HepG2 (cell line): Measurements from ENCODE around the gene ITPR1. TPM values are rescaled to one million over a fixed set of nuclear protein-coding genes. Genes with fewer than 3 reads are reported as not detected.

Experiments
- ATAC-seq: fragments of 200-7000 bp; cut with Tn5 transposase; 3 replicates; pipeline ENCODE4 v1.9.1; 2020; ENCODE audit warnings: mild to moderate bottlenecking, moderate library complexity
- BruUV-seq: library from RNA; stranded (reverse); fragments of 400-500 nt; replicated peaks from 2 replicates; lab custom pipeline; 2021; lab: Mats Ljungman, UMichigan
- CTCF ChIA-PET: fragments of 300-600 bp; formaldehyde crosslinking; extraction: SDS; loops from one replicate; lab custom pipeline; 2021; ENCODE audit warnings: low total read pairs, inconsistent platforms, low intra/inter-chr PET ratio; lab: Yijun Ruan, JAX
- POLR2A ChIA-PET: fragments of 350-600 bp; sonication (Branson Sonifier 250); formaldehyde crosslinking; loops from one replicate; lab custom pipeline; 2020; ENCODE audit warnings: antibody characterized with exemption, inconsistent platforms; lab: Yijun Ruan, JAX
- DNase-seq: peaks from one replicate; pipeline ENCODE4 v3.0.0-alpha.2; 2015; ENCODE audit warnings: low spot score
- FAIRE-seq: peaks from 3 replicates; lab custom pipeline; 2011; peaks lifted over from hg19 to GRCh38; lab: Jason Lieb, UNC
- H2AFZ ChIP-seq: one replicate; pipeline ENCODE4 v1.6.1; 2011; ENCODE audit warnings: low read length, inconsistent platforms
- H3K27ac ChIP-seq: fragments of 300-600 bp; 3 replicates; pipeline ENCODE4 v1.8.0; 2011; ENCODE audit warnings: mixed run types, mild to moderate bottlenecking, mixed read lengths, low read length, inconsistent platforms; ENCODE audit not compliant: insufficient read depth; ENCODE audit errors: extremely low read length
- H3K27me3 ChIP-seq, 2 experiments: fragments of 200-600 bp in 1 of 2; 2 replicates in 1 of 2; 3 replicates in 1 of 2; pipeline versions ENCODE4 v1.6.0 to v1.8.0; 2011; ENCODE audit warnings: low read length in 2 of 2, mild to moderate bottlenecking in 2 of 2, moderate library complexity in 2 of 2, inconsistent platforms in 1 of 2; ENCODE audit not compliant: insufficient read depth in 2 of 2, control insufficient read depth in 1 of 2
- H3K36me3 ChIP-seq, 2 experiments: fragments of 200-600 bp in 1 of 2; replicated peaks in 1 of 2; 2 replicates in 1 of 2; 3 replicates in 1 of 2; pipeline versions ENCODE4 v1.5.1 to v1.8.0; 2011; ENCODE audit warnings: low read length in 2 of 2, inconsistent platforms in 1 of 2; ENCODE audit not compliant: insufficient read depth in 2 of 2, control insufficient read depth in 1 of 2
- H3K4me1 ChIP-seq: 2 replicates; pipeline ENCODE4 v1.5.1; 2012; ENCODE audit warnings: low read length, inconsistent platforms; ENCODE audit not compliant: insufficient read depth
- H3K4me2 ChIP-seq: 2 replicates; pipeline ENCODE4 v1.6.0; 2011; ENCODE audit warnings: low read depth, low read length, inconsistent platforms
- H3K4me3 ChIP-seq, 3 experiments: fragments of 200-600 bp in 1 of 3; sonication (generic), shearing (Covaris generic) in 1 of 3; replicated peaks in 1 of 3; 2 replicates each; pipeline ENCODE4 v1.5.1; 2011 to 2016; ENCODE audit warnings: low read length in 3 of 3, inconsistent platforms in 2 of 3, low read depth in 2 of 3, mild to moderate bottlenecking in 2 of 3, control low read depth in 1 of 3, mixed read lengths in 1 of 3; ENCODE audit not compliant: insufficient read depth in 1 of 3
- H3K79me2 ChIP-seq: one replicate; pipeline ENCODE4 v1.6.1; 2011; ENCODE audit warnings: low read length, inconsistent platforms; ENCODE audit not compliant: insufficient read depth
- H3K9ac ChIP-seq: 2 replicates; pipeline ENCODE4 v1.6.0; 2011; ENCODE audit warnings: mild to moderate bottlenecking, low read depth, low read length, inconsistent platforms; ENCODE audit not compliant: insufficient read depth
- H3K9me3 ChIP-seq: 2 replicates; pipeline ENCODE4 v1.5.1; 2012; ENCODE audit warnings: mild to moderate bottlenecking, low read length
- H4K20me1 ChIP-seq: 2 replicates; pipeline ENCODE4 v1.6.0; 2011; ENCODE audit warnings: inconsistent platforms, mild to moderate bottlenecking, low read length, moderate library complexity; ENCODE audit not compliant: insufficient read depth
- ARID2 ChIP-seq: sonication (generic); formaldehyde crosslinking; IDR thresholded peaks from 2 replicates; pipeline ENCODE4 v1.8.1; 2022; ENCODE audit warnings: mild to moderate bottlenecking, missing genetic modification reagents, borderline replicate concordance
- BCL3 ChIP-seq: sonication (generic); formaldehyde crosslinking; IDR thresholded peaks from 2 replicates; pipeline ENCODE4 v1.5.1; 2020; ENCODE audit warnings: mild to moderate bottlenecking, missing genetic modification reagents, moderate library complexity
- CTCF ChIP-seq: sonication (generic); formaldehyde crosslinking; IDR thresholded peaks from 2 replicates; pipeline ENCODE4 v1.5.0; 2020; ENCODE audit warnings: mild to moderate bottlenecking, missing genetic modification reagents, moderate library complexity
- FOXA1 ChIP-seq, 2 experiments: fragments of 450-650 bp in 1 of 2; sonication (generic) in 1 of 2; formaldehyde crosslinking in 1 of 2; IDR thresholded peaks; 2 replicates each; pipeline versions ENCODE4 v1.4.0 to v1.6.1; 2016 to 2020; ENCODE audit warnings: missing genetic modification reagents in 1 of 2
- GABPB1 ChIP-seq: IDR thresholded peaks from 2 replicates; pipeline ENCODE4 v1.6.1; 2016; ENCODE audit warnings: mild to moderate bottlenecking, missing genetic modification reagents, moderate library complexity, missing compliant biosample characterization
- GATAD1 ChIP-seq: IDR thresholded peaks from 2 replicates; pipeline ENCODE4 v1.6.1; 2016; ENCODE audit warnings: missing genetic modification reagents, missing compliant biosample characterization
- MLLT10 ChIP-seq: sonication (generic); formaldehyde crosslinking; IDR thresholded peaks from 2 replicates; pipeline ENCODE4 v1.4.0; 2020; ENCODE audit warnings: missing genetic modification reagents
- MLX ChIP-seq: IDR thresholded peaks from 2 replicates; pipeline ENCODE4 v1.6.1; 2016
- NFATC3 ChIP-seq: sonication (generic); formaldehyde crosslinking; IDR thresholded peaks from 2 replicates; pipeline ENCODE4 v1.5.1; 2020; ENCODE audit warnings: mild to moderate bottlenecking, missing genetic modification reagents
- NR2F6 ChIP-seq, 2 experiments: IDR thresholded peaks; 2 replicates each; pipeline ENCODE4 v1.6.1; 2016; ENCODE audit warnings: antibody characterized with exemption in 1 of 2, mild to moderate bottlenecking in 1 of 2
- RAD21 ChIP-seq: fragments of 450-650 bp; formaldehyde crosslinking; IDR thresholded peaks from 2 replicates; pipeline ENCODE4 v1.5.0; 2020; ENCODE audit warnings: mild to moderate bottlenecking
- RELA ChIP-seq: sonication (generic); formaldehyde crosslinking; IDR thresholded peaks from 2 replicates; pipeline ENCODE4 v1.4.0; 2020; ENCODE audit warnings: missing genetic modification reagents
- SMC3 ChIP-seq: IDR thresholded peaks from 2 replicates; pipeline ENCODE4 v1.6.1; 2011; ENCODE audit warnings: low read length, improper control_type of control experiment
- SOX13 ChIP-seq, 3 experiments: fragments of 450-650 bp in 1 of 3; sonication (generic) in 1 of 3; formaldehyde crosslinking in 1 of 3; IDR thresholded peaks in 2 of 3; conservative IDR thresholded peaks in 1 of 3; 2 replicates each; pipeline versions ENCODE4 v1.5.0 to v1.6.1; 2016 to 2020; ENCODE audit warnings: antibody characterized with exemption in 1 of 3, mild to moderate bottlenecking in 1 of 3, missing compliant biosample characterization in 1 of 3, missing genetic modification reagents in 1 of 3, moderate library complexity in 1 of 3
- STAG1 ChIP-seq: sonication (generic); formaldehyde crosslinking; IDR thresholded peaks from 2 replicates; pipeline ENCODE4 v1.4.0; 2020; ENCODE audit warnings: missing genetic modification reagents
- XRCC5 ChIP-seq: fragments of 200-400 bp; formaldehyde crosslinking; optimal IDR thresholded peaks from 2 replicates; pipeline ENCODE3; 2017; ENCODE audit warnings: mild to moderate bottlenecking, low read length
- ZBTB34 ChIP-seq: sonication (generic); formaldehyde crosslinking; IDR thresholded peaks from 2 replicates; pipeline ENCODE4 v1.8.0; 2022; ENCODE audit warnings: mild to moderate bottlenecking, missing genetic modification reagents
- ZNF337 ChIP-seq: sonication (generic); formaldehyde crosslinking; IDR thresholded peaks from 2 replicates; pipeline ENCODE4 v1.5.1; 2020; ENCODE audit warnings: missing genetic modification reagents, low read depth, mild to moderate bottlenecking, borderline replicate concordance
- ZNF564 ChIP-seq: sonication (generic); formaldehyde crosslinking; IDR thresholded peaks from 2 replicates; pipeline ENCODE4 v1.8.1; 2023; ENCODE audit warnings: mild to moderate bottlenecking, missing genetic modification reagents
- ZNF660 ChIP-seq: sonication (generic); formaldehyde crosslinking; IDR thresholded peaks from 2 replicates; pipeline ENCODE4 v1.5.1; 2020; ENCODE audit warnings: mild to moderate bottlenecking, low read depth, missing genetic modification reagents, borderline replicate concordance
- ZNF740 ChIP-seq: sonication (generic); formaldehyde crosslinking; IDR thresholded peaks from 2 replicates; pipeline ENCODE4 v1.4.0; 2020; ENCODE audit warnings: missing genetic modification reagents
- whole genome bisulfite sequencing: methylation state at CpG from one replicate; pipeline ENCODE4 v1.1.6; 2017; ENCODE audit warnings: low lambda C conversion rate; 5-methylcytosine and 5-hydroxymethylcytosine counted together
- in situ Hi-C: cut with HindIII; loops from 2 replicates; pipeline ENCODE4 v1.10.0; 2017; ENCODE audit warnings: low pct_unique_long_range_greater_than_20kb; ENCODE audit not compliant: extremely low pct_ligation_motif_present
- intact Hi-C: fragments of 100-400 bp; cut with micrococcal nuclease; formaldehyde crosslinking; loops from one replicate; pipeline ENCODE4 v1.10.0; 2022; ENCODE audit not compliant: unreplicated experiment
- polyA plus RNA-seq, 8 experiments: library from polyadenylated mRNA; depleted of rRNA in 3 of 8; stranded (reverse) in 7 of 8; unstranded in 1 of 8; fragments of >200 nt; fragmentation: Illumina TruSeq in 4 of 8; extraction: Trizol in 4 of 8; gene quantifications; 2 replicates each; pipeline versions ENCODE4 v1.2.1 to v1.2.3, GENCODE V29; 2011 to 2016; ENCODE audit warnings: low read depth in 4 of 8, missing spikeins in 1 of 8, mixed read lengths in 1 of 8; ENCODE audit not compliant: insufficient read depth in 1 of 8
- total RNA-seq, 5 experiments: library from RNA; depleted of rRNA; stranded (reverse); fragments of >200 nt; fragmentation: Illumina TruSeq; extraction: Trizol; gene quantifications; 2 replicates each; pipeline ENCODE4 v1.2.3, GENCODE V29; 2016; ENCODE audit warnings: low read depth in 1 of 5

ITPR1 gene
- total and polyA plus RNA-seq, 2 of the 13 experiments (the other 11 are each of a cell fraction or from before 2014, with no cell fraction given), result 10.0 to 11.4 TPM

- CTCF ChIA-PET, result interaction anchor here (2.0 kb wide), 1 partner anchor 402 kb away, joined by 6 read pairs; no protein-coding TSS in a partner anchor
- Histone ChIP-seq H3K4me2 (no peak overlapping the region), H3K79me2 (no peaks in the 10 kb centered on the region), H3K36me3 (peaks cover 0 to 13% of the 10 kb centered on the region in 2 experiments; a peak in 1 of 5 replicates), H3K27ac (no peak overlapping the region), H3K9ac (no peak overlapping the region), H2AFZ (no peak overlapping the region), H4K20me1 (no peaks in the 10 kb centered on the region), H3K9me3 (no peaks in the 10 kb centered on the region), H3K27me3 (no peaks in the 10 kb centered on the region), H3K4me3 (no peak overlapping the region), H3K4me1 (no peaks in the 10 kb centered on the region)
- DNase-seq, result peak; percentile 30
- intact Hi-C loops, result loop anchor here (1.0 to 2.0 kb wide), 2 partner anchors 321 to 402 kb away; no protein-coding TSS in a partner anchor
- POLR2A ChIA-PET, result no interaction called here
- in situ Hi-C loops, result no loop called here
- ATAC-seq, result peak; percentile 97
- 71% methylated on average over 6 of the region's 6 CpGs for WGBS
- peak; percentile 70 for FAIRE-seq
- no TSS peak for BruUV-seq
- TF ChIP-seq MLLT10 (CRISPR knock-in tag) (no peak), STAG1 (CRISPR knock-in tag) (peak; percentile 87), ZNF740 (CRISPR knock-in tag) (no peak), NR2F6 (IDR thresholded peaks at IDR 0.05) (no peak), NR2F6 (CRISPR knock-in tag; IDR thresholded peaks at IDR 0.05) (no peak), ZBTB34 (no peak), ZNF337 (CRISPR knock-in tag) (no peak), RELA (no peak), FOXA1 (IDR thresholded peaks at IDR 0.05) (no peak), FOXA1 (CRISPR knock-in tag; IDR thresholded peaks at IDR 0.05) (no peak), SMC3 (peak; percentile 63), MLX (CRISPR knock-in tag) (no peak), ZNF564 (CRISPR knock-in tag) (no peak), ARID2 (CRISPR knock-in tag) (no peak), NFATC3 (CRISPR knock-in tag) (no peak), GABPB1 (CRISPR knock-in tag) (no peak), SOX13 (IDR thresholded peaks at IDR 0.05) (no peak), SOX13 (CRISPR knock-in tag; conservative IDR thresholded peaks at IDR 0.05 in 1 of 2, IDR thresholded peaks at IDR 0.05 in 1 of 2) (no peak), ZNF660 (CRISPR knock-in tag) (no peak), BCL3 (no peak), XRCC5 (peak; percentile 53), CTCF (CRISPR knock-in tag) (peak; percentile 70), GATAD1 (CRISPR knock-in tag) (no peak), RAD21 (CRISPR knock-in tag) (peak; percentile 54)
Measured at GRCh38 chr3:4656059-4656458, 162.9 kb downstream of the ITPR1 start.
